Neural progenitor cell (in vitro differentiated cells): ENCODE results near the gene PIM3. TPM values are rescaled to one million over a fixed set of nuclear protein-coding genes. Genes with fewer than 3 reads are reported as not detected.
A peak's percentile ranks its signal among the peaks of the same experiment; 100 is the strongest.

Experiments
- DNase-seq: peaks from one replicate; pipeline ENCODE4 v3.0.0-alpha.2; 2016; ENCODE audit warnings: low spot score
- H2AFZ ChIP-seq: fragments of 200-600 bp; sonication (generic); replicated peaks from 2 replicates; pipeline ENCODE4 v1.6.1; 2016; ENCODE audit warnings: antibody characterized with exemption
- H3F3A ChIP-seq: fragments of 200-600 bp; sonication (generic); 2 replicates; pipeline ENCODE4 v1.6.1; 2016; ENCODE audit warnings: antibody characterized with exemption, low read depth
- H3K27ac ChIP-seq: fragments of 200-600 bp; sonication (generic); 2 replicates; pipeline ENCODE4 v1.5.1; 2016; ENCODE audit warnings: mild to moderate bottlenecking
- H3K27me3 ChIP-seq: fragments of 200-600 bp; sonication (generic); 2 replicates; pipeline ENCODE4 v1.6.1; 2016; ENCODE audit warnings: mild to moderate bottlenecking, moderate library complexity
- H3K36me3 ChIP-seq: fragments of 200-600 bp; sonication (generic); 2 replicates; pipeline ENCODE4 v1.5.1; 2016
- H3K4me1 ChIP-seq: fragments of 200-600 bp; sonication (generic); 2 replicates; pipeline ENCODE4 v1.6.1; 2016; ENCODE audit warnings: mixed run types
- H3K4me2 ChIP-seq: fragments of 200-600 bp; sonication (generic); 2 replicates; pipeline ENCODE4 v1.6.1; 2016
- H3K4me3 ChIP-seq: fragments of 200-600 bp; sonication (generic); 2 replicates; pipeline ENCODE4 v1.5.1; 2016
- H3K79me2 ChIP-seq: fragments of 200-600 bp; sonication (generic); 2 replicates; pipeline ENCODE4 v1.6.1; 2016; ENCODE audit warnings: low read depth
- H3K9ac ChIP-seq: fragments of 200-600 bp; sonication (generic); 2 replicates; pipeline ENCODE4 v1.6.1; 2016
- H3K9me3 ChIP-seq: fragments of 200-600 bp; sonication (generic); 2 replicates; pipeline ENCODE4 v1.5.1; 2016; ENCODE audit warnings: low read depth
- H4K20me1 ChIP-seq: fragments of 200-600 bp; sonication (generic); 2 replicates; pipeline ENCODE4 v1.6.1; 2016; ENCODE audit warnings: low read depth
- H3K27ac Mint-ChIP-seq: 3 replicates; pipeline ENCODE4 v1.8.0; 2021; ENCODE audit warnings: mixed read lengths
- H3K27me3 Mint-ChIP-seq: 2 replicates; pipeline ENCODE4 v1.8.0; 2022; ENCODE audit warnings: low read depth, mild to moderate bottlenecking, inconsistent platforms, moderate library complexity, mixed read lengths; ENCODE audit not compliant: insufficient read depth
- H3K36me3 Mint-ChIP-seq: 3 replicates; pipeline ENCODE4 v1.8.0; 2021; ENCODE audit warnings: mixed read lengths
- H3K4me1 Mint-ChIP-seq: 3 replicates; pipeline ENCODE4 v1.8.0; 2021; ENCODE audit warnings: mixed read lengths
- H3K4me3 Mint-ChIP-seq: 3 replicates; pipeline ENCODE4 v1.8.0; 2021; ENCODE audit warnings: mild to moderate bottlenecking, moderate library complexity, mixed read lengths
- H3K9me3 Mint-ChIP-seq: 3 replicates; pipeline ENCODE4 v1.8.0; 2020; ENCODE audit warnings: mixed read lengths
- EZH2 ChIP-seq: fragments of 200-600 bp; sonication (generic); IDR thresholded peaks from 2 replicates; pipeline ENCODE4 v1.6.1; 2017; ENCODE audit warnings: antibody characterized with exemption, mild to moderate bottlenecking, moderate library complexity
- EZH2phosphoT487 ChIP-seq: fragments of 200-600 bp; sonication (generic); IDR thresholded peaks from 2 replicates; pipeline ENCODE4 v1.6.1; 2017; ENCODE audit warnings: antibody characterized with exemption
- total RNA-seq: library from RNA; depleted of rRNA; stranded (reverse); fragments of >200 nt; gene quantifications from 2 replicates; pipeline ENCODE4 v1.2.3, GENCODE V29; 2015; ENCODE audit warnings: low replicate concordance
- TF ChIP-seq, protein P1 (sequence below): fragments of 200-600 bp; sonication (generic); IDR thresholded peaks from 2 replicates; pipeline ENCODE4 v1.5.1; 2017; ENCODE audit warnings: antibody characterized with exemption, mild to moderate bottlenecking

Gene PIM3
- total RNA-seq, 1 donor from 2014 or later: 15.1 TPM

DNA sequence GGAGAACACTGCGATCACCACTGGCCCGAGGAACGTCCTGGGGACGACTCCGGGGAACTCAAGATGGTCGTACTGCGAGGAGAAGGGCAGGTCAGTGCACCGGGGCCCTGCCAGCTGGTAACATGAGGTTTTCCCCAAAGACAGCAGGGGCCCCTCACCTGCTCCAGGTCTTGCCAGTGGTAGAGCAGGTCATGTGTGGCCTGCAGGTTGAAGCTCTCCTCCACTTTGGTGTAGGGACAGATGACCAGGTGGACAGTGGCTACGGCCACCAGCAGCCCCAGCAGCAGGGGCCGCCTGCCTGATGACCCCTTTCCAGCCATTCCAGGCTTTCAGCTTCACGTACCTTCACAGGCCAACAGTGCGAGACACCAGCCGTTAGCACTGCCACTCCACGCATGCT, 47.1 kb upstream of the PIM3 start:
- H3K4me3 Mint-ChIP-seq: no peak overlapping the region
- H2AFZ ChIP-seq: no peak overlapping the region
- H3K4me2 ChIP-seq: no peak overlapping the region
- H3F3A ChIP-seq: peaks cover 7% of the 10 kb centered on the region
- no peak for TF ChIP-seq EZH2phosphoT487
- H3K9me3 Mint-ChIP-seq: no peaks in the 10 kb centered on the region
- H3K9me3 ChIP-seq: no peaks in the 10 kb centered on the region
- no peak overlapping the region for H3K9ac ChIP-seq
- H3K27ac Mint-ChIP-seq: no peak overlapping the region
- no peak for DNase-seq
- H3K79me2 ChIP-seq: peaks cover 11% of the 10 kb centered on the region
- H4K20me1 ChIP-seq: peaks cover 16% of the 10 kb centered on the region
- no peaks in the 10 kb centered on the region for H3K36me3 ChIP-seq
- peaks cover 6% of the 10 kb centered on the region for H3K4me1 Mint-ChIP-seq
- H3K27ac ChIP-seq: no peak overlapping the region
- H3K27me3 Mint-ChIP-seq: peaks cover 10% of the 10 kb centered on the region
- no peaks in the 10 kb centered on the region for H3K27me3 ChIP-seq
- no peaks in the 10 kb centered on the region for H3K4me1 ChIP-seq
- no peak overlapping the region for H3K4me3 ChIP-seq
- H3K36me3 Mint-ChIP-seq: peaks cover 3% of the 10 kb centered on the region

DNA sequence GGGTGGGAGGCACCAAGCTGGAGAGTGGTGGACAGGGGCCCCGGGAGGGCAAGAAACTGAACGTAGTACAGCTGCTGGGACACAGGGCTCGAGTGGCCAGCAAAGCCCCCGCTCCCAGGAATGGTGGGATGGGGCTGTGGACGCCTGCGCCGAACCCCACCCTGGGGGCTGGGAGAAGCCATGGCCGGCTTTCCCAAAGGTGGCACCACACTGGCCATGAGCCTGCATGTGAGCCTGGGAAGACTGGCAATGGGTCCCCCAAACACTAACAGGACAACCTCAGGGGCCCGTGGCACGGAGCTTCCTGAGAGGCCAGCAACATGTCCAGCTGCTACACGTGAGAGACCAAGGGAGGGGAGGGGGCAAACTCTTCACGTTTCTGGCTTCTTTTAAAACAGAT, 46.3 kb upstream of the PIM3 start:
- H3K27ac Mint-ChIP-seq: no peak overlapping the region

DNA sequence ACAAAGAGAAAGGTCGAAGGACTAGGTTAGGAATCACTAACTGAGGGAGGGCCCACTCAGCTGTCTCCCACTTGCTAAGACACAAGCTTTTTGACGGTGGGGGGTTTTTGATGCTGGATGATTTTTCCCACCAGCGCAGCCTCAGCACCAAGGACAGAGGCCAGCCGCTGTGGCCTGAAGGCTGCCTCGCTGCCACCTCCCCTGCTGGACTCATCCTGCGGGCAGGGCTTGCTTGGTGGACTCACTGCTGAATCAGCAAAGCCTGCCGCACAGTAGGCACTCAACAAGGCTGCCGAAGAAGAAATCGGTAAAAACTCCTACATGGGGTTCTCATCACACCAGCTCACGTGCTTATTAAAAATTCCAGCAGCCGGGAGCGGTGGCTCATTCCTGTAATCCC, 45.0 kb upstream of the PIM3 start:
- Histone ChIP-seq H3K9me3 (no peaks in the 10 kb centered on the region), H3K27ac (no peak overlapping the region), H3K79me2 (peaks cover 11% of the 10 kb centered on the region), H3F3A (peaks cover 11% of the 10 kb centered on the region), H3K4me2 (no peak overlapping the region), H2AFZ (no peak overlapping the region), H3K9ac (no peak overlapping the region), H3K4me1 (no peaks in the 10 kb centered on the region), H4K20me1 (peaks cover 16% of the 10 kb centered on the region), H3K36me3 (no peaks in the 10 kb centered on the region), H3K4me3 (no peak overlapping the region), H3K27me3 (peaks cover 8% of the 10 kb centered on the region)
- no peaks in the 10 kb centered on the region for H3K9me3 Mint-ChIP-seq
- no peak overlapping the region for H3K27ac Mint-ChIP-seq
- peaks cover 14% of the 10 kb centered on the region for H3K4me1 Mint-ChIP-seq
- H3K27me3 Mint-ChIP-seq: peaks cover 8% of the 10 kb centered on the region
- TF ChIP-seq, protein P1, sequence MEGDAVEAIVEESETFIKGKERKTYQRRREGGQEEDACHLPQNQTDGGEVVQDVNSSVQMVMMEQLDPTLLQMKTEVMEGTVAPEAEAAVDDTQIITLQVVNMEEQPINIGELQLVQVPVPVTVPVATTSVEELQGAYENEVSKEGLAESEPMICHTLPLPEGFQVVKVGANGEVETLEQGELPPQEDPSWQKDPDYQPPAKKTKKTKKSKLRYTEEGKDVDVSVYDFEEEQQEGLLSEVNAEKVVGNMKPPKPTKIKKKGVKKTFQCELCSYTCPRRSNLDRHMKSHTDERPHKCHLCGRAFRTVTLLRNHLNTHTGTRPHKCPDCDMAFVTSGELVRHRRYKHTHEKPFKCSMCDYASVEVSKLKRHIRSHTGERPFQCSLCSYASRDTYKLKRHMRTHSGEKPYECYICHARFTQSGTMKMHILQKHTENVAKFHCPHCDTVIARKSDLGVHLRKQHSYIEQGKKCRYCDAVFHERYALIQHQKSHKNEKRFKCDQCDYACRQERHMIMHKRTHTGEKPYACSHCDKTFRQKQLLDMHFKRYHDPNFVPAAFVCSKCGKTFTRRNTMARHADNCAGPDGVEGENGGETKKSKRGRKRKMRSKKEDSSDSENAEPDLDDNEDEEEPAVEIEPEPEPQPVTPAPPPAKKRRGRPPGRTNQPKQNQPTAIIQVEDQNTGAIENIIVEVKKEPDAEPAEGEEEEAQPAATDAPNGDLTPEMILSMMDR: no peak
- TF ChIP-seq EZH2phosphoT487 (no peak), EZH2 (no peak)
- peak; percentile 53 for DNase-seq
- H3K36me3 Mint-ChIP-seq: no peaks in the 10 kb centered on the region
- H3K4me3 Mint-ChIP-seq: no peak overlapping the region

More for the DNA sequence above, 46.3 kb upstream of the PIM3 start:
- H4K20me1 ChIP-seq: peaks cover 16% of the 10 kb centered on the region
- no peak for DNase-seq
- H3K4me3 Mint-ChIP-seq: no peak overlapping the region
- peaks cover 11% of the 10 kb centered on the region for H3K79me2 ChIP-seq
- H3K9me3 ChIP-seq: no peaks in the 10 kb centered on the region
- H3K27ac ChIP-seq: no peak overlapping the region
- no peak overlapping the region for H3K4me2 ChIP-seq
- H3K27me3 ChIP-seq: peaks cover 4% of the 10 kb centered on the region
- peaks cover 6% of the 10 kb centered on the region for H3K4me1 Mint-ChIP-seq
- H3K27me3 Mint-ChIP-seq: peaks cover 10% of the 10 kb centered on the region
- H3K36me3 ChIP-seq: no peaks in the 10 kb centered on the region
- H3F3A ChIP-seq: peaks cover 11% of the 10 kb centered on the region
- no peak overlapping the region for H2AFZ ChIP-seq
- no peaks in the 10 kb centered on the region for H3K9me3 Mint-ChIP-seq
- H3K36me3 Mint-ChIP-seq: peaks cover under 1% of the 10 kb centered on the region
- TF ChIP-seq, protein P1: no peak
- no peak for TF ChIP-seq EZH2phosphoT487
- TF ChIP-seq EZH2: no peak
- H3K4me3 ChIP-seq: no peak overlapping the region
- no peaks in the 10 kb centered on the region for H3K4me1 ChIP-seq
- H3K9ac ChIP-seq: no peak overlapping the region

DNA sequence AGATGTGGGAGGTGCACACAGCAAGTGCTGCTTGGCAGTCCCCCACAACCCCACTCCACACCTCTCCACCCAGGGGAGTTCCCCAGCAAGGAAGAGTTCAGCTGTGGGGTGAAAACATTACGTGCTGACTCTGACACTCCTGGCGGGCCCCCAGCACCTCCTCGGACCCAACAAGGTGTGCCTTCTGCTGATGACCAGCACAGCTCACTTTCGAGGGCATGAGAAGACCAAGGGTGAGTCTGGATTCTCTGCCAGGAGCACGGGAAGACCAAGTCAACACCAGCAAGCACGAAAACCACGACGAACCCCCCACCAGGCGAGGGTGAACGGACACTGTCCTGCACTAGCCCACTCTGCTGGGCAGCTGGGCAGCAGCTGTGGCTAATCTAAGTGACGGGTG, 43.7 kb upstream of the PIM3 start:
- no peak overlapping the region for H2AFZ ChIP-seq
- peak overlapping the region; percentile 87 for H3K4me2 ChIP-seq
- DNase-seq: no peak
- peaks cover 16% of the 10 kb centered on the region for H4K20me1 ChIP-seq
- peaks cover 8% of the 10 kb centered on the region for H3K27me3 ChIP-seq
- H3K9me3 ChIP-seq: no peaks in the 10 kb centered on the region
- H3K9ac ChIP-seq: no peak overlapping the region
- peaks cover 6% of the 10 kb centered on the region for H3K27me3 Mint-ChIP-seq
- H3K36me3 Mint-ChIP-seq: peaks cover 2% of the 10 kb centered on the region
- TF ChIP-seq, protein P1: no peak
- TF ChIP-seq EZH2phosphoT487: no peak
- no peak for TF ChIP-seq EZH2
- peak overlapping the region; percentile 84 for H3K4me3 ChIP-seq
- no peaks in the 10 kb centered on the region for H3K36me3 ChIP-seq
- H3K4me1 ChIP-seq: no peaks in the 10 kb centered on the region
- H3K27ac ChIP-seq: no peak overlapping the region
- H3K4me1 Mint-ChIP-seq: peaks cover 14% of the 10 kb centered on the region
- no peak overlapping the region for H3K27ac Mint-ChIP-seq
- H3K4me3 Mint-ChIP-seq: peak overlapping the region; percentile 92
- H3K79me2 ChIP-seq: peaks cover 11% of the 10 kb centered on the region
- H3K9me3 Mint-ChIP-seq: no peaks in the 10 kb centered on the region
- peaks cover 11% of the 10 kb centered on the region for H3F3A ChIP-seq
